SK-N-SH treated with all-trans-retinoic acid at 6 μM for 48 hours (cell line): ENCODE data around the gene CHST13.

Experiments
- ATAC-seq: fragments of 200-7000 bp; cut with Tn5 transposase; 3 replicates; pipeline ENCODE4 v1.9.1; 2020; ENCODE audit warnings: mild to moderate bottlenecking, moderate library complexity
- ARNTL ChIP-seq: fragments of 450-650 bp; formaldehyde crosslinking; IDR thresholded peaks from 2 replicates; pipeline ENCODE4 v1.5.0; 2020; ENCODE audit warnings: low read depth, mild to moderate bottlenecking, moderate library complexity, borderline replicate concordance
- BACH2 ChIP-seq: fragments of 250-450 bp; sonication (Bioruptor Pico); IDR thresholded peaks from 2 replicates; pipeline ENCODE4 v1.9.0; 2021; ENCODE audit warnings: mild to moderate bottlenecking, borderline replicate concordance
- ESRRG ChIP-seq: fragments of 250-450 bp; sonication (Bioruptor Pico); IDR thresholded peaks from 2 replicates; pipeline ENCODE4 v1.6.1; 2021; ENCODE audit warnings: mild to moderate bottlenecking
- GLIS3 ChIP-seq: fragments of 250-450 bp; sonication (Bioruptor Pico); IDR thresholded peaks from 2 replicates; pipeline ENCODE4 v1.5.0; 2020; ENCODE audit warnings: mild to moderate bottlenecking, moderate library complexity
- ISL1 ChIP-seq: fragments of 250-450 bp; sonication (Bioruptor Pico); IDR thresholded peaks from 2 replicates; pipeline ENCODE4 v2.1.2; 2022; ENCODE audit warnings: mild to moderate bottlenecking, moderate library complexity
- OSR1 ChIP-seq: fragments of 250-450 bp; sonication (Bioruptor Pico); IDR thresholded peaks from 2 replicates; pipeline ENCODE4 v1.8.0; 2022; ENCODE audit warnings: moderate library complexity, mild to moderate bottlenecking, inconsistent platforms
- PPARA ChIP-seq: fragments of 250-450 bp; sonication (Bioruptor Pico); IDR thresholded peaks from 2 replicates; pipeline ENCODE4 v1.5.0; 2020; ENCODE audit warnings: mild to moderate bottlenecking, borderline replicate concordance
- RARB ChIP-seq: fragments of 250-450 bp; sonication (Bioruptor Pico); IDR thresholded peaks from 2 replicates; pipeline ENCODE4 v1.8.0; 2021; ENCODE audit warnings: mild to moderate bottlenecking, moderate library complexity
- SNAI2 ChIP-seq: fragments of 250-450 bp; sonication (Bioruptor Pico); IDR thresholded peaks from 2 replicates; pipeline ENCODE4 v1.5.0; 2020; ENCODE audit warnings: mild to moderate bottlenecking, moderate library complexity
- TCF4 ChIP-seq: fragments of 250-450 bp; sonication (Bioruptor Pico); IDR thresholded peaks from 2 replicates; pipeline ENCODE4 v1.8.0; 2021; ENCODE audit warnings: mild to moderate bottlenecking, moderate library complexity, borderline replicate concordance
- ZC3H10 ChIP-seq: fragments of 250-450 bp; sonication (Bioruptor Pico); IDR thresholded peaks from 2 replicates; pipeline ENCODE4 v1.5.1; 2021; ENCODE audit warnings: mild to moderate bottlenecking, moderate library complexity
- ZFP3 ChIP-seq: fragments of 250-450 bp; sonication (Bioruptor Pico); IDR thresholded peaks from 2 replicates; pipeline ENCODE4 v1.5.0; 2020; ENCODE audit warnings: mild to moderate bottlenecking, moderate library complexity
- ZFP30 ChIP-seq: fragments of 450-650 bp; formaldehyde crosslinking; IDR thresholded peaks from 2 replicates; pipeline ENCODE4 v1.5.0; 2022; ENCODE audit warnings: mild to moderate bottlenecking, moderate library complexity
- ZNF565 ChIP-seq: fragments of 450-650 bp; formaldehyde crosslinking; conservative IDR thresholded peaks from 2 replicates; pipeline ENCODE4 v1.5.0; 2020; ENCODE audit warnings: low read depth, mild to moderate bottlenecking, moderate library complexity
- ZNF70 ChIP-seq: fragments of 450-650 bp; formaldehyde crosslinking; IDR thresholded peaks from 2 replicates; pipeline ENCODE4 v1.5.0; 2020; ENCODE audit warnings: mild to moderate bottlenecking, moderate library complexity
- ZNF8 ChIP-seq: fragments of 450-650 bp; formaldehyde crosslinking; IDR thresholded peaks from 2 replicates; pipeline ENCODE4 v1.5.0; 2020; ENCODE audit warnings: mild to moderate bottlenecking, moderate library complexity
- TF ChIP-seq, protein P1 (sequence below): fragments of 250-450 bp; sonication (Bioruptor Pico); IDR thresholded peaks from 2 replicates; pipeline ENCODE4 v1.8.0; 2021; ENCODE audit warnings: low read depth, mild to moderate bottlenecking, moderate library complexity, borderline replicate concordance
- TF ChIP-seq, protein P2 (sequence below): fragments of 250-450 bp; sonication (Bioruptor Pico); IDR thresholded peaks from 2 replicates; pipeline ENCODE4 v1.8.0; 2020; ENCODE audit warnings: mild to moderate bottlenecking, moderate library complexity, borderline replicate concordance
- TF ChIP-seq, protein P3 (sequence below): fragments of 250-450 bp; sonication (Bioruptor Pico); IDR thresholded peaks from 2 replicates; pipeline ENCODE4 v1.5.0; 2020; ENCODE audit warnings: mild to moderate bottlenecking, moderate library complexity
- TF ChIP-seq, protein P4 (sequence below): fragments of 250-450 bp; sonication (Bioruptor Pico); IDR thresholded peaks from 2 replicates; pipeline ENCODE4 v1.5.1; 2020; ENCODE audit warnings: low read depth, mild to moderate bottlenecking, moderate library complexity

The CHST13 gene

DNA sequence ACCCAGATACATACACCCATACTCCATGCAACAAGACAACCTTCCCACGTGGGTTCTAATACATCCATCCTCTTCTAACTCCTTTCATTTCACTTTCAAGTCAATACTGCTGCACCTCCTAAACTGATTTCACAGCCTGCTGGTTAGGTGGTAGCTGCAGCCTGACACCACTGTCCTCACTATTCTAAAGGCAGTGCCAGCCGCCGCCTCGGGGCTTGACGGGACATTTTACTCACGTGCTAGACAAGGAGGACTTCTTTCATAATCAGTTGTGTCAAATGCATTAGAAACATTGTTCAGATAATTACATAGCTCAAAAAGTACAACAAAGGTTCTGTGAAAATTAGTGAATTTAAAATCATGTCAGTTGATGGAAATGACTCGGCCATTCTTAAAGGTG, 12.7 kb upstream of the CHST13 start (continued):
- no peak for TF ChIP-seq ZNF70 (CRISPR knock-in tag)

DNA sequence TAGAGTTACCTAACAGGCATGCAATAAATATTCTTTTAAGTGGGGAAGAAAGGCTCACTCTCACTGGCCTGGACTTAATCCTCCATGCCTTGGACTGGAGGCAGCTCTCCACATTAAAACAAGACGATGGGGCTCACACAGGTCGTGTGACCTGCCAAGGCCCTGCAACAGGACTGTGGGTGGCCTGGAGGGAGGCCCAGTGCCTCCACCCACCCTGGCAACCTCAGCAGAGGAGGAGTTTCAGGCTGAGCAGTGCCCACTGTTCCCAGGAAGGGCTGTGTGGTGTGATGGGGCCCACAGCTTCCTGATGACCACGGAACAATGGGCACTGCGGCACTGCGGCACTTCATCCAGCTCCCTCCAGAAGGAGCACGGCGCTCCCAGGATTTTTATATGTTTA, 11.9 kb upstream of the CHST13 start:
- TF ChIP-seq BACH2 (CRISPR knock-in tag): no peak
- no peak for TF ChIP-seq ZFP30
- no peak for TF ChIP-seq TCF4
- TF ChIP-seq, protein P1, sequence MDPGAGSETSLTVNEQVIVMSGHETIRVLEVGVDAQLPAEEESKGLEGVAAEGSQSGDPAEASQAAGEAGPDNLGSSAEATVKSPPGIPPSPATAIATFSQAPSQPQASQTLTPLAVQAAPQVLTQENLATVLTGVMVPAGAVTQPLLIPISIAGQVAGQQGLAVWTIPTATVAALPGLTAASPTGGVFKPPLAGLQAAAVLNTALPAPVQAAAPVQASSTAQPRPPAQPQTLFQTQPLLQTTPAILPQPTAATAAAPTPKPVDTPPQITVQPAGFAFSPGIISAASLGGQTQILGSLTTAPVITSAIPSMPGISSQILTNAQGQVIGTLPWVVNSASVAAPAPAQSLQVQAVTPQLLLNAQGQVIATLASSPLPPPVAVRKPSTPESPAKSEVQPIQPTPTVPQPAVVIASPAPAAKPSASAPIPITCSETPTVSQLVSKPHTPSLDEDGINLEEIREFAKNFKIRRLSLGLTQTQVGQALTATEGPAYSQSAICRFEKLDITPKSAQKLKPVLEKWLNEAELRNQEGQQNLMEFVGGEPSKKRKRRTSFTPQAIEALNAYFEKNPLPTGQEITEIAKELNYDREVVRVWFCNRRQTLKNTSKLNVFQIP: no peak
- TF ChIP-seq SNAI2 (CRISPR knock-in tag): no peak
- TF ChIP-seq PPARA (CRISPR knock-in tag): no peak
- no peak for TF ChIP-seq ARNTL (CRISPR knock-in tag)
- TF ChIP-seq ESRRG (CRISPR knock-in tag): no peak
- TF ChIP-seq ISL1 (CRISPR knock-in tag): no peak
- TF ChIP-seq, protein P2, sequence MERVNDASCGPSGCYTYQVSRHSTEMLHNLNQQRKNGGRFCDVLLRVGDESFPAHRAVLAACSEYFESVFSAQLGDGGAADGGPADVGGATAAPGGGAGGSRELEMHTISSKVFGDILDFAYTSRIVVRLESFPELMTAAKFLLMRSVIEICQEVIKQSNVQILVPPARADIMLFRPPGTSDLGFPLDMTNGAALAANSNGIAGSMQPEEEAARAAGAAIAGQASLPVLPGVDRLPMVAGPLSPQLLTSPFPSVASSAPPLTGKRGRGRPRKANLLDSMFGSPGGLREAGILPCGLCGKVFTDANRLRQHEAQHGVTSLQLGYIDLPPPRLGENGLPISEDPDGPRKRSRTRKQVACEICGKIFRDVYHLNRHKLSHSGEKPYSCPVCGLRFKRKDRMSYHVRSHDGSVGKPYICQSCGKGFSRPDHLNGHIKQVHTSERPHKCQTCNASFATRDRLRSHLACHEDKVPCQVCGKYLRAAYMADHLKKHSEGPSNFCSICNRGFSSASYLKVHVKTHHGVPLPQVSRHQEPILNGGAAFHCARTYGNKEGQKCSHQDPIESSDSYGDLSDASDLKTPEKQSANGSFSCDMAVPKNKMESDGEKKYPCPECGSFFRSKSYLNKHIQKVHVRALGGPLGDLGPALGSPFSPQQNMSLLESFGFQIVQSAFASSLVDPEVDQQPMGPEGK (CRISPR knock-in tag): no peak
- TF ChIP-seq ZNF8 (CRISPR knock-in tag): no peak
- TF ChIP-seq, all 23 proteins: peak for 0
- no peak; the same call in 2 of the 3 replicates for ATAC-seq

DNA sequence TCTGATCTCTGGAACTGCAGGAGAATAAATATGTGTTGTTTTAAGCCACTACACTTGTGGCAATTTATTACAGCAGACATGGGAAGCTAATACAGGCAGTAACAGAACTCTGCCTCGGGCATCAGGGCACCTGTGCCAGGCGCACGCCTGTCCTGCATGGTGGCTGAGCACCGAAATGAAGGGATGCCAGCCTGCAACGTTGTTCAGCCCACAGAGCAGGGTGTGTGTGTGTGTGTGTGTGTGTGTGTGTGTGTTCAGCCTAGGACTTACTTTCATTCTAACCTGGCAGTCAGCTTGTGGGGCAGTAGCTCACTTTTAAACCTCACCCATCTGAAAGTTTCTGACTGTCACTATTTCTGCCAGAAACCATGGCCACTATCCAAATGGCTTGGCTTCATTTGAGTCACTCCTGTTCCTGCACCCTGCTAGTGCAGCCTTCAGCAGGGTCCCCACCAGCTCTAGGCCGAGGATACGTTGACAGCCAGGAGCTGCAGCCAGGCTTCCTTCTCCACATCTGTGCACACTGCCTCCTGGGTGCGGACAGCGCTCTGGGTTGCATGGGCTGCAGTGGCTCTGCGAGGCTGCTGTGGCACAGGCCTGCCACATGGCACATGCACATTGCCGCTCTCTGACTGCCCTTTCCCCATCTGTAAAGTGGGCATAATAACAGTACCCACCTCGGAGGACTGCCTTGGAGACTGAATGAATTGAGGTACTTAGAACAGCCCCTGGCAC, 10.9 kb upstream of the CHST13 start:
- ATAC-seq: no peak
- TF ChIP-seq BACH2 (CRISPR knock-in tag): no peak
- TF ChIP-seq ARNTL (CRISPR knock-in tag): no peak
- TF ChIP-seq ESRRG (CRISPR knock-in tag): no peak
- TF ChIP-seq, protein P2 (CRISPR knock-in tag): no peak
- TF ChIP-seq, protein P3, sequence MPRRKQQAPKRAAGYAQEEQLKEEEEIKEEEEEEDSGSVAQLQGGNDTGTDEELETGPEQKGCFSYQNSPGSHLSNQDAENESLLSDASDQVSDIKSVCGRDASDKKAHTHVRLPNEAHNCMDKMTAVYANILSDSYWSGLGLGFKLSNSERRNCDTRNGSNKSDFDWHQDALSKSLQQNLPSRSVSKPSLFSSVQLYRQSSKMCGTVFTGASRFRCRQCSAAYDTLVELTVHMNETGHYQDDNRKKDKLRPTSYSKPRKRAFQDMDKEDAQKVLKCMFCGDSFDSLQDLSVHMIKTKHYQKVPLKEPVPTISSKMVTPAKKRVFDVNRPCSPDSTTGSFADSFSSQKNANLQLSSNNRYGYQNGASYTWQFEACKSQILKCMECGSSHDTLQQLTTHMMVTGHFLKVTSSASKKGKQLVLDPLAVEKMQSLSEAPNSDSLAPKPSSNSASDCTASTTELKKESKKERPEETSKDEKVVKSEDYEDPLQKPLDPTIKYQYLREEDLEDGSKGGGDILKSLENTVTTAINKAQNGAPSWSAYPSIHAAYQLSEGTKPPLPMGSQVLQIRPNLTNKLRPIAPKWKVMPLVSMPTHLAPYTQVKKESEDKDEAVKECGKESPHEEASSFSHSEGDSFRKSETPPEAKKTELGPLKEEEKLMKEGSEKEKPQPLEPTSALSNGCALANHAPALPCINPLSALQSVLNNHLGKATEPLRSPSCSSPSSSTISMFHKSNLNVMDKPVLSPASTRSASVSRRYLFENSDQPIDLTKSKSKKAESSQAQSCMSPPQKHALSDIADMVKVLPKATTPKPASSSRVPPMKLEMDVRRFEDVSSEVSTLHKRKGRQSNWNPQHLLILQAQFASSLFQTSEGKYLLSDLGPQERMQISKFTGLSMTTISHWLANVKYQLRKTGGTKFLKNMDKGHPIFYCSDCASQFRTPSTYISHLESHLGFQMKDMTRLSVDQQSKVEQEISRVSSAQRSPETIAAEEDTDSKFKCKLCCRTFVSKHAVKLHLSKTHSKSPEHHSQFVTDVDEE (CRISPR knock-in tag): no peak
- TF ChIP-seq ZNF8 (CRISPR knock-in tag): no peak
- TF ChIP-seq, protein P4, sequence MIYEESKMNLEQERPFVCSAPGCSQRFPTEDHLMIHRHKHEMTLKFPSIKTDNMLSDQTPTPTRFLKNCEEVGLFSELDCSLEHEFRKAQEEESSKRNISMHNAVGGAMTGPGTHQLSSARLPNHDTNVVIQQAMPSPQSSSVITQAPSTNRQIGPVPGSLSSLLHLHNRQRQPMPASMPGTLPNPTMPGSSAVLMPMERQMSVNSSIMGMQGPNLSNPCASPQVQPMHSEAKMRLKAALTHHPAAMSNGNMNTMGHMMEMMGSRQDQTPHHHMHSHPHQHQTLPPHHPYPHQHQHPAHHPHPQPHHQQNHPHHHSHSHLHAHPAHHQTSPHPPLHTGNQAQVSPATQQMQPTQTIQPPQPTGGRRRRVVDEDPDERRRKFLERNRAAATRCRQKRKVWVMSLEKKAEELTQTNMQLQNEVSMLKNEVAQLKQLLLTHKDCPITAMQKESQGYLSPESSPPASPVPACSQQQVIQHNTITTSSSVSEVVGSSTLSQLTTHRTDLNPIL (CRISPR knock-in tag): no peak
- no peak for TF ChIP-seq ZNF565 (CRISPR knock-in tag)
- TF ChIP-seq, protein P1: no peak
- TF ChIP-seq ZNF70 (CRISPR knock-in tag): no peak
- no peak for TF ChIP-seq TCF4
- no peak for TF ChIP-seq SNAI2 (CRISPR knock-in tag)
- TF ChIP-seq GLIS3 (CRISPR knock-in tag): no peak
- no peak for TF ChIP-seq ZC3H10
- no peak for TF ChIP-seq ZFP3 (CRISPR knock-in tag)
- no peak for TF ChIP-seq OSR1
- TF ChIP-seq RARB (CRISPR knock-in tag): no peak
- no peak for TF ChIP-seq ZFP30
